Epidermal melanocyte (primary cell): ENCODE results near the gene HHLA2.

Experiments
- DNase-seq: peaks from one replicate; pipeline ENCODE4 v3.0.0; 2011; ENCODE audit warnings: low spot score; ENCODE audit not compliant: insufficient read length

Gene HHLA2

DNA sequence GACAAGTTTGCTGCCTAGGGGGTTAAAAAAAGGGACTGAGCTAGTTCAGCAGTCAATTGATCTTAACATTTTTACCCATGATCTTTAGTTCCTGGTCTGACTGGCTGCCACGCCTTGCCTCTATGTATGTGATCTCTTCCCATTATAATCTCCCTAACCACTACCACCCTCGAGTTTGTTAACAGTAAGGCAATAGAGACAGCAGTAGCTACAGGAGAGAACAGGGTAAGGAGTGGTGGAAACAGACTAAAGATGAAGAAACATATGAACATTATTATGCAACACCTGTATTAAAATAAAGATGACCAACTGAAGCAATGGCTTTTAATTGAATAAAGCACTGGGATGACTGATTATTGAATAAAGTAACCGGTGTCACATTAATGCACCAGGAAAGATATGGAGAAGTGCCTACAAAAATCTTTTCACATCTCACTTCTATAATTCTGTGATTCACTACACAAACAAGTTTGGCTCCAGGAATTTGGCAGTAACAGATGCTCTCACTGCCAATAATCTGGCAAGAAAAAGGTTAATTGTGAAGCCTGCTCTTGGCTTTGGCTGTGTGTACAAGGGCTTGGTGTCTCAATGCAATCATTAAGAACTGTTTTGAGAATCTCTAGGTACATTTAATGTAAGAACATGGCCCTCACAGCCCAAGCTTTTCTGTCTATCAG is 95.7 kb downstream of the HHLA2 start:
- DNase-seq: no peak

DNA sequence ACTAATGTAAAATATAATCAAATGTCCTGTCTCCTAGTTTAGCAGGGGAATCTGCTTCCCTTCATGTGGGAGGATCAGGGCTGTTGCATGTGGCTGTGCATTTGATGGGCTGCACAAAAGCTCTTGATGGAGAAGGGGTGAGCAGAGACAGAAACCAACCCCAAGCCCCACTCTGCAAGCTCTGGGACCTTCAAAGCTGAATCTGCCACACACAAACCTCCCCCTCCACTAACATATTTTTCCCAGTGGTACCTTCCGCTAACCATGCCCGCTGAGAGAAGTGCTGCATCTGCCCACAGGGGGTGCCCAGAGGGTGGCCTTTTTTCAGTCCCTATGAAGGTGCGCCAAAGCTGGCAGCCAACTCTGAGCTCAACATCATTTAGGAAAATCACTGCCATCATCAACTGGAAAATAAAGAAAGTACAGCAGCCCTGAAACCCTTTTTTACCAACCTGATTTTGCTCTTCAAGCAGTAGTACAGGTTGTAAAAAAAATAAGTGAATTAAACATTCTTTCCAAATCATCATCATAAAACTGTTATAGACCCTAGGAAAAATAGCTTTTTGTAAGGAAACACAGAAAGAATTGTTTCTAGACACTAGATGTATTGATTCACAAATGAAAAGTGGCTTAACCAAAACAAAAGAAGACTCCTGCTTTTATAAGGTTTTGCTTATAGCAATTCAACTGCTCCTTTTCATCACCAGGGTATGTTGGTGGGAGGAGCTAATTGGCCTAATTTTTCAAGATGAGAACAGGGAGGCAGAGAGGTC is 97.0 kb downstream of the HHLA2 start:
- DNase-seq: no peak

DNA sequence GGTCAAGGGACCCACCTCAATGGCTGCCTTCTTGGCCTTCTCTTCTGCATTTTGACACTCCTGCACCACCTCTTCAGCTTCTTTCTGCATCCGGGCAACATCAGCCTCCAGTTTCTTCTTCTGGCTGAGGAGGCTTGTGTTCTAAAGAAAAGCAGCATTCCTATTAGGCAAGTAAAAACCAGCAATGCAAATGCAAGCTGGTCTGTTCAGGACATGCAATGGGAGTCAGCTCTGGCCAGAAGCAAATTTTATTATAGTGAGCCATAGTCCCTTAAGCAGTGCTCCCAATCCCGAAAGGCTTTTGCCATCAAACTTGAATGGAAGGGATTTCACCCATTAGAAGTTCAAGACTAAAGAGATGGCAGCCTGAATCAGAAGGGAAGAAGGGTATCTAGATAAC is 97.7 kb downstream of the HHLA2 start:
- no peak for DNase-seq

DNA sequence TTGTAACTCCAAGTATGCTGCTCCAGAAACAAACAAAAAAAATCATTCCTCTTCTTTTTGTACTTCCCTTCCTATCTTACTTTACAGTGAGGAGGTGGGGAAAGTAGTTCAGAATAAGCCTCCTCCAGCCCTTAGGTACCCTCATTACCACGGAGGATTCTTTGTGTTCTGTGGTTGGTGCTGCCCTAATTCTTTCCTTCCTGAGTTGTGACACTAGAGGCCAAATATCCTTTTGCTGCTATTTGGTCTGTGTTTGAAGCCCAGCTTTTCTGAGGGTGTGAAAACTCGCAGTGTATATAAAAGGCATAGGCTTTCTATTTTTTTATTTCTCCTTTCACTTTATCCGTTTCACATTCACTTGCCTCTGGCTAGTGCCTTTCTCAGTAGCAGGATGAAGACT is 98.2 kb downstream of the HHLA2 start:
- DNase-seq: no peak

DNA sequence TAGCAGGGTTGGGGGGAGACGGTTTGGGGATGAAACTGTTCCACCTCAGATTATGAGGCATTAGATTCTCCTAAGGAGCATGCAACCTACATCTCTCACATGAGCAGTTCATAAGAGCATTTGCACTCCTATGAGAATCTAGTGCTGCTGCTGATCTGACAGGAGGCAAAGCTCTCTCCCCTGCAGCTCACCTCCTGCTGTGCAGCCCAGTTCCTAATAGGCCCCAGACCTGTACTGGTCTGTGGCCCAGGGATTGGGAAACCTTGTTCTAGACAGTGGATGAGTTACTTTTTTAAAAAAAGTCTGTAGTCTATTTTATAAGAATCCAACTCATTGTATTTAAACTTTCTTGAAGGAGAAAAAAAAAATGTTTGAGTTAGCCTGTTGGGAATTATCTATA is 100.0 kb downstream of the HHLA2 start:
- DNase-seq: no peak

DNA sequence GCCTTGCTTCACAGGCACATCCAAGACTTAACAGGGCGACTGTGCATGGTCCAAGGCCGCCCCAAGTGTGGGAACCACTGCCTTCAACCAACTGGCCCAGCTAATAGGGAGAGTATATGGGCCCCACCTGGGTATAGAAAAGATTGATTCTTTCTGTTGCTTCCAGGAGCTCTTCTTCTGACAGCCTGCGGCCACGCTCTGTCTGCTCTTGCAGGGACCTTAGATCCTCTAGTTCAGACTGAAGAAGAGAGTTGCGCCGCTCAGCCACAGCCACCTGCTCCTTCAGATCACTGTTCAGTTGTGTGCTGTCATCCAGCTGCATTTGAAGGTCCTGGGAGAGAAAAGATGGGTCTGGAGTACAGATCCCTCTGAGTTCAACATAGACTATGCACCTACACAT is 102.2 kb downstream of the HHLA2 start:
- no peak for DNase-seq

DNA sequence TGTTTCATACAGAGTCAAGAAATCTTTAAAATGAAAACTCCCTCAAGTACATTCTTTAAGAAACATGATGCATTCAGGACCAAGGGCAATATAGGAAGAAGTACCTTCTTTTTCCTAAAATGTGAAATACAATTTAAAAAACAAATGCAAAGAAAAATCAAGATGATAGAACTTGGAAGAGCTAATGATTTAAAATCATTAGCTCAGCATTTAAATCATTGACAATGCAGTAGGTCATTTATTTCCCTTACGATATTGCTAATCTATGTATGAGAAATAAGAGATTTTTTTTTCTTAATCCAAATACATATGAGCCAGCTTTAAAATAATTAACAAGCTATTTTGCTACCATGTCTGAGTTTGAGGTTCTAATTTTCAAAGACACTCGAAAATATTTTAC is 105.5 kb downstream of the HHLA2 start:
- no peak for DNase-seq

DNA sequence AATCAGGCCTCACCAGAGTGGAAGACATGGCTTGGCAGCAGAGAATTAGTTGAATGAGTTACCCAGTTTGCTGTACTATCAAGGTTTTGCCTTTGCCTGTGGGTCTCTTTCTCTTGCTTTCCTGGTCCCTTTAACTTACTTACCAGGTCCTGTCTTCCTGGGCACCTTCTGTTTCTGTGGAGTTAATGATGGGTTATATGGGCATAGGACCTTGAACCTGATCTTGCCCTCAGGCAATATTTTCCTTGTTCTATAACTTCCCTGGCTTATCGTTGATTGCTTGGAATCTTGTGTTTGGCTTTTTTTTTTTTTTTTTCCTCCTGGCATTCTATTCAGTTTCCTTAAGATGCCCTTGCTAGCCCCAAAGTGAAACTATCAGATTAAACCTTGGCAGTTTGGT is 106.8 kb downstream of the HHLA2 start:
- no peak for DNase-seq

DNA sequence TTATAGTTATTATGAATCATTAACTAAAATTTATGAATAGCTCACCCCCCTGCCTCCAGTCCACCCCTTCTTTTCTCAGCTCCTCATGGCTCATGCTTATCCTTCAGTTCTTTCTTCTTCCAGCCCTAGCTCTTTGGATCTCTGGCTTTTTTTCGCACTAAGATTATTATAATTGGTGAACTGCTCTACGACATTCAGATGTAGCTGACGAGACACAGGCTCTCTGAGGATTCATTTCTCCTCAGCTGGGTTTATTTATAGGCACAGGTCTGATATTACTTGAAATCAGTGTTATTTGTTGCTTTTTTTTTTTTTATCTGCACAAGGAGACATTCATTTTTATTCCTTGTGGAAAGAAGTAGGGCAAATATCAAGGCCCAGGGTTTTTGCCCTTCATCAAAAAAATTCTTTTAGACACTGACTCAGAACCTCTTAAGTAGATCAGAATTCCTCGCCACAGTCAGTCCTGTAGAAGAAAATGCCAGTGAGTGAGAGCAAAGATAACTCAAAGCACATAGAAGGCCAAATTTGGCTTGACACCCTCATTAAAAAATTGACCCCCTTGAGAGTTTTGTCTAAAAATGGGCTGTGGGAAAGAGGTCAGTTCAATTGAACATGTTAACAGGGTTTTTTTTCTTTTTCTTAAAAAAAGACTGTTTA is 107.5 kb downstream of the HHLA2 start:
- DNase-seq: no peak

DNA sequence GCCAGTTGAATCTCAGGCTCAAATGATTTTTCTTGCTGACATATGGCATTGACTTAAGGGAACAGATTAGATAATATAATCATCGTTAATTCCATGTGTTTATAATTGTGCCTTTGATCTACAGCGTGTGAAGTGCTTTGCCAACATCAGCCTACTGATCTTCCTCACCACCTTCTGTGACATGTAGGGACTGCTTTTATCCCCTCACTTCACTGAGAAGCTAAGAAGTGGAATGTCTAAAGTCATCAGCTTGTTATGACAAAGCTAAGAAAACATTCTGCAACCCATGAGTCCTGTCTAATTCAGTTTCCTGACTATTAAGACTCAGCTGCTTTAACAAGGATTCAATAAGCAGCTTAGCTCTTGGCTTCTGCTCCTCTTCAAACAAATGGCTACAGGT is 108.0 kb downstream of the HHLA2 start:
- DNase-seq: no peak

DNA sequence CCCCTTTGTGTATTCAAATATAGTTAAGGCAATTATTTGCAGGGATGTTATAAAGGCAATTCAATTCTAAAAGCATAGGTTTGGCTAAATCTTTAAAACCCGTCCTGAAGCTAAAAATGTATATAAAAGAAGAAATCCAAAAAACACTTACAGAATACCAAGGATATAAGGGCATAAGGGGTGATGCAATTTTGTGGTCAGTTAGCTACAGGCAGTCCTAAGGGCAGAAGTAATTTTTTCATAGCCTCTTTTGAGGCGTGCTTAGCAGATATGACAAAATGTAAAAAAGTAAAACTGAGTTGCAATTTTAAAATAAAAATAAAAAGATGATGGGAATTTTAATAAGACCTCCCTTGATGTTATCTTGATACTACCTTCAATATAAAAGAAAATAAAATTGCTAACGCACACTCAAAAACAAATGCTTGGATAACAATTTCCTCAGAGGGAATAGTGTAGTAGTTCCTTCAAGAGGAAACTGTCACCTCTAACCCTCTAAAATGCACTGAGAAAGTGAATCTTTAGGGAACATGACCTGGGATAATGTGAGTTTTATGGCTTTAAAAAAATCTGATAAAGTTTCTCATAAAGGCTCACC is 109.8 kb downstream of the HHLA2 start:
- no peak for DNase-seq

DNA sequence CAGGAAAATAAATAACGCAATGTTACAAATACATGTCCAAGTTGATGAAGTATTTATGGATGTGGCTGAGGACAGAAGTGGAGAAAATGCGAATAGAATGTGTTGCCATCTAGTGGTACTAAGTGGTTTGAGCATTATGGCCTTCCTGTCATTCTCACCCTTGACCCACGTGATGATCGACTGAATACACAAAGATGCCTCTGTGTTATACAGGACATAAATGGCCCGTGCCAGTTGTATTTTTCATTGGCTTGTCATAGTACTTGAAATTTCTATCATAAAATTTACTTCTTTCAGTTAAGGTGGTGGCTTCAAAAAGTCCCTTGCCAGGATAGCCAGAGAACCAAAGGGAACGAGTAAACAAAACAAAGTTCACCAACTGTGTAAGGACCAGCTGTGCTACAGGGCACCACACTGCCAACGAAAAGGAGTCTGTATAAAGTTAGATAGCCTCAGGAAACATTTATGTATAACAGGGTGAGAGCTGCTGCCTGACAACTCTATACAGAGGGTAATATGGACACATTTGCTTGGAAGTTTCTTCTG is 110.4 kb downstream of the HHLA2 start:
- peak; percentile 77 for DNase-seq

DNA sequence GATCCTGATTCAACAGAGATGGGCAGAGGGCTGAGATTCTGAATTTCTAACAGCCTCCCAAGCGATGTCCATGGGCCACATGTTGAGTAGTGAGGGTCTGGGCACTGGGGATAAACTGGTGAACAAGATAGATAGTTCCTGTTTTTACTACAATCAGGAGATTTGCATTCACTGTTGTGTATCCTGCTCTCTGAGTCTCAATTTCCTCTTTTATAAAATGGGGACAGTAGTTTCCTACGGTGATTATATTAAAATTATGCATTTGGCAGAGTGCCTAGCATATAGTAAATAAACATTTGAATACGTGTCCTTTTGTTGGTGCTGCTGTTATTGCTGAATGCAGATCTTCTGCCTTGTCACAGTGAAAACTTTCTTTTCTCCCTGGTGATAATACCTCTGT is 111.5 kb downstream of the HHLA2 start:
- no peak for DNase-seq

DNA sequence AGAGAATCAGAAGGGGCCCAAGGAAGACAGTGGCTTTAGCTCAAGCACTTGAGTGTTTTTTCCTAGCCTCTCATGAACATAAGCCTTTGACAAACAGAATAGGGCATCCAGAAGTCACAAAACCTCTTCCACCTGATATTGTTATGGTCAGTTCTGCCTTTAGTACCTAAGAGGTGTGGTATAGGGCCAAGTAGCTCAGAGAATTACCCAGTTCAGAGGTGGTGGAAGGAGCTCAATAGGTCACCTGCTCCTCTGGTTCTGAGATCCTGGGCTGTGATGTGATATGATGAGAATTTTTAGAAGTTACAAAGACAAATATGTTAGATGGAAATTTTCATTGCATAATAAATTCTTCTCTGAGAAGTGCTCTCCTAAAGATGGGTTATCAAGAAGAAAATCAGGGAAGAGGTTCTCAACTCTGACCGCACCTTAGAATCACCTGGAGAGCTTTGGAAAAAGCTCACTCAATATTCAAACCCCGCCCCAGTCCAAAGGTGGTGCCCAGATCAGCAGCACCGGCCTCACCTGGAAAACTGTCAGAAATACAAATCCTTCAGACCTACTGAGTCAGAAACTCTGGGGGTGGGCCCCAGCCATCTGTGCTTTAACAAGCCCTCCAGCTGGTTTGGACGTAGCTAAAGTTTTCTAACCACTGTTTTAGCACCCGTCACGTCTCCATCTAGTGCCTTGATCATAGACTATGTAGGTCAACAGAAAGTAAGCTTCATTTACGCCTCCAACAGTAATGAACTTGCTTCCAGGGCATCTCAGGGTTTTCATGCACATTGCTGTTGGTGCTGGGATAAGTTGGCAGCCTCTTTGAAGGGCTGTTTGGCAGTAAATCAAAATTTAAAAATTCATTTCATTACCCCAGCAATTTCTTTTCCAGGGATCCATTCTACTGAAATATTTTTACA is 112.8 kb downstream of the HHLA2 start:
- DNase-seq: no peak

DNA sequence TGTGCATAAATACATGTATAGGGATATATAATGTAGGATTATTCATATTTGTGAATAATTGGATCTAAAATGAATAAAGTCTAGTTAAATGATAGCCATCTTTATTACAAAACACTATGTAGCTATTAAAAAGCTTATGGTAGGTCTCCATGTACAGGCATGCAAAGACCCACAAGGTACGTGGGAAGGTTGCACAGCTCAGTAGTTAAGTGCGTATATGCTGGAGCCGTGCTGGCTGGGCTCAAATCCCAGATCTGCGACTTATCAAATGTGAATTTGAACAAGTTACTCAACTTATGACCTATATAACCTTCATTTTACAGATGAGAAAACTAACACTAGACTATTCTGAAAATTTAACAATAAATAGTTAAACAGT is 113.4 kb downstream of the HHLA2 start:
- DNase-seq: no peak

DNA sequence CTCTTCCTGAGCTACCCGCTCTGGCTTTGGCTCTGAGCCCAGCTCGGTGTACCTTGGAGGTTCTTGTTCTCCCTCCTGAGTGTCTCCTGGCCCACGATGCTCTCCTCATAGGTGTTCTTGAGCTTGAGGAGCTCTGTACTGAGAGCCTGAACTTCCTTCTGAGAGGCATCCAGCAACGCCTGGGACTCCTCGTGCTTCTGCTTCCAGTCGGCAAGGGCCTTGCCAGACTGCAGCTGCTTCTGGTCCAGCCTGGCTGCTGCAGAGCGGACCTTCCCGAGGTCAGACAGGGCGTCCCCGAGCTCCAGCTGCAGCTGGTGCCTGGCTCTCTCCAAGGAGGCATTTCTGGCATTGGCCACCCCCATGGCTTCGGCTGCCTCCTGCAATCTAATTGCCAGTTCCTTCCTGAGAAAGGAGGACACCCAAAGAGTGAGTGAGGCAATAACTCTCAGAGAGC is 114.2 kb downstream of the HHLA2 start:
- DNase-seq: no peak

DNA sequence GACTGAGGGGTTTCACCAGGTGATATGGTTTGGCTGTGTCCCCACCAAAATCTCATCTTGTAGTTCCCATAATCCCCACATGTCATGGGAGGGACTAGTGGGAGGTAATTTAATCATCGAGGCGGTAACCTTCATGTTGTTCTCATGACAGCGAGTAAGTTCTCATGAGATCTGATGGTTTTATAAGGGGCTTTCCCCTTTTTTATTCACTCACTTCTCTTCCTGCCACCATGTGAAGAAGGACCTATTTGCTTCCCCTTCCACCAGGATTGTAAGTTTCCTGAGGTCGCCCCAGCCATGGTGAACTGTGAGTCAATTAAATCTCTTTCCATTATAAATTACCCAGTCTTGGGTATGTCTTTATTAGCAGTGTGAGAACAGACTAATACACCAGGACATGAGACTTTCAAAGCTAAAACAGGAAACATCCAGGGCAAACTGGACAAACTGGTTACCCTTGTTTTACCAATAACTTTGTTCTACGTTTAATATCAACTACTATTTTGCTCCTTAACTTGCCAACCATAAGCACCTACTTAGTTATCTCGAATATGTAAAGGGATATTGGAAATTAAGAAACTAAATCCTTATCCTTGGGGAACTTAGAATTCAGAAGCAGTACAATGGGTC is 115.9 kb downstream of the HHLA2 start:
- DNase-seq: no peak

DNA sequence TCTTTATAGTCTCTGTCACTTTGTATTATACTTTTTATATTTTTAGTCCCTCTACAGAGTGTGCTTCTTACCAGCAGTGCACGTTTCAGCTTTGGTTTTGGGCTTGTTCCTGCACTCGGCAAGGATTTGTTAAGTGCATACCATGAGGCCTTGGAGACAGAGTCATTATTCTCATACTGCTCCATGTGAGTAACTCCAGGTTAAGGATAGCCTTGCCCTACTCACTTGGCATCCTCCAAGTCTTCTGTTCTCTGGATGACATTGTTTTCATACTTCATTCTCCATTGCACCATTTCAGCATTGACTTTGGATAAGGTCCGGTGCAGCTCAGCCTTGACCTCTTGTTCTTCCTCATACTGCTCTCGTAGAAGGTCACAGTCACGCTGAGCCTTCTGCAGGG is 117.7 kb downstream of the HHLA2 start:
- DNase-seq: no peak

DNA sequence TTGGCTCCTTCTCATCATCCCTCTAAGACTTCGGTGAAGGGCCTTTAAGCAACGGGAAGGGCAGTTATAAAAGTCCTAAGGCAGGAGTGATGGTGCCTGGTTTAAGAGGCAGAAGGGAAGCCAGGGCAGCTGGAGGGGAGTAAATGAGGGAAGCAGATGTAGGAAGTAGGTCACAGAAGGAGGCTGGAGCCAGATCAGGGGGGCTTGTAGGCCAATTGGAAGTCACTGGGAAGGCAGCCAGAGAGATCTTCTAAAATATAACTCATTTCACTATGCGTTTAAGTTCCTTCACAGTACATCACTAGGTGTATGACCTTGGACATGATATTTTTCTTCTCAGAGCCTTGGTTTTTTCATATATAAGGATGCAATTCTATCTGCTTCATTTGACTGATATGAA is 119.3 kb downstream of the HHLA2 start:
- DNase-seq: no peak

DNA sequence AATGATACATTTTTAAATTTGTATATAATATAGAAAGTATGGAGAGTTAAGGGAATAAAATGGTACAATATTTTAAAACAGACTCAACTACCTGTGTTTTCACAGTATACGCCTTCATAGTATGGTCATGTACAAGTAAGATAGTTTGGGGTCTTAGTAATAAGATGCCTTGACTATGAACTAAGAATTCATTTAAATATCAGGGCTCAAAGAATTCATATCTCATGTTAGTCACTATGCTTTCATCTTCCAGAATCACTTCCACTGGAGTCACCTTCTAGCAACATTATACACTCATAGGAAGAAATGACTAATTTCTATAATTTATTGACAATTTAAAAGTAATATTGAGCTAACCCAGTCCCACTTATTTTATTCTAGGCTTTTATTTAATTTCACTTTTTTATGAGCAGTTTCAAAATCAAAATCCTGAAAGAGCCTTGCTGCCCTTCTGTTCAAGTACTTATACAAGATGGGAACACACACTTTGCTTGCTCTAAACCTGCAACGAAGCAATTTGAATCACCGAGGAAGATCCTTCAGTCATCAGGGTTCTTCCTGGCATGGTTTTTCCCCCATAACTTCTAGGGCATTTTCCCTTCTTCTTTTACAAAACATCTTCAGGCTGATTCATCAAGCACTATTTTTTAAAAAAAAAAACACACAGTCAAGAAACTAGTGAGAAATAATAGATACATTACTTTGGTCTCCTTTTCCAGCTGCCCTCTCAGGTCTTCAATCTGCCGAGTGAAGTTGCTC is 119.9 kb downstream of the HHLA2 start:
- no peak for DNase-seq
